HG03439 (cell line): ENCODE results near the gene GALNT16.
"Not testable (repeated sequence)": the region's sequence is repeated elsewhere in the genome, so short reads cannot be mapped to it uniquely, and the experiment has no call there.

Experiments
- ATAC-seq: cut with Tn5 transposase; IDR thresholded peaks from one replicate; pipeline ENCODE4 v1.9.1; 2021; ENCODE audit warnings: mild to moderate bottlenecking, moderate library complexity; ENCODE audit not compliant: unreplicated experiment

Gene GALNT16

GRCh38 chr14:69284170-69284569, 24.2 kb downstream of the GALNT16 start:
- no peak for ATAC-seq

GRCh38 chr14:69285661-69286255, 25.8 kb downstream of the GALNT16 start:
- no peak for ATAC-seq

GRCh38 chr14:69287098-69288010, 27.4 kb downstream of the GALNT16 start:
- no peak for ATAC-seq

- ATAC-seq, result no peak
Observed at GRCh38 chr14:69288011-69288771, 28.2 kb downstream of the GALNT16 start.

GRCh38 chr14:69288956-69289705, 29.2 kb downstream of the GALNT16 start:
- ATAC-seq, result no peak

- no peak for ATAC-seq
Observed at GRCh38 chr14:69289811-69290520, 30.0 kb downstream of the GALNT16 start.

- not testable (repeated sequence) for ATAC-seq
Observed at GRCh38 chr14:69290881-69291280, 30.9 kb downstream of the GALNT16 start.

- no peak for ATAC-seq
Observed at GRCh38 chr14:69291396-69291795, 31.4 kb downstream of the GALNT16 start.

GRCh38 chr14:69291891-69292561, 32.1 kb downstream of the GALNT16 start:
- ATAC-seq, result no peak

GRCh38 chr14:69298131-69299071, 38.4 kb downstream of the GALNT16 start:
- no peak for ATAC-seq

GRCh38 chr14:69299286-69300035, 39.5 kb downstream of the GALNT16 start:
- ATAC-seq, result no peak

- no peak for ATAC-seq
Observed at GRCh38 chr14:69300601-69301221, 40.8 kb downstream of the GALNT16 start.

GRCh38 chr14:69303086-69303485, 43.1 kb downstream of the GALNT16 start:
- ATAC-seq, result no peak

GRCh38 chr14:69312608-69313007, 52.6 kb downstream of the GALNT16 start:
- ATAC-seq, result no peak

- no peak for ATAC-seq
Observed at GRCh38 chr14:69313176-69313575, 53.2 kb downstream of the GALNT16 start.

- no peak for ATAC-seq
Observed at GRCh38 chr14:69314327-69314726, 54.4 kb downstream of the GALNT16 start.

GRCh38 chr14:69315301-69315700, 55.3 kb downstream of the GALNT16 start:
- no peak for ATAC-seq
